ENCODE data around the gene PKDCC.

GRCh38 chr2:42073739-42074503 is 26.1 kb downstream of the PKDCC start:
- TF ChIP-seq EP300 (IDR thresholded peaks at IDR 0.05; ENCODE audit: borderline replicate concordance) = no peak
- no peak for TF ChIP-seq TAF1 (IDR thresholded peaks at IDR 0.05; ENCODE audit: low read depth)

Measured in Ishikawa (cell line).